Loucy (cell line): ENCODE measurements around the gene COL4A5.

ENCODE experiments used
- H2AFZ ChIP-seq: fragments of 200-600 bp; sonication (generic); 2 replicates; pipeline ENCODE4 v1.6.0; 2016; ENCODE audit warnings: antibody characterized with exemption, mild to moderate bottlenecking, low read length, moderate library complexity
- H3F3A ChIP-seq: fragments of 200-600 bp; 2 replicates; pipeline ENCODE4 v1.6.0; 2016; ENCODE audit warnings: antibody characterized with exemption, low read depth, mild to moderate bottlenecking
- H3K27me3 ChIP-seq: fragments of 200-600 bp; sonication (generic); 2 replicates; pipeline ENCODE4 v1.6.1; 2014; ENCODE audit warnings: low read length, mild to moderate bottlenecking; ENCODE audit not compliant: insufficient read depth, poor library complexity, severe bottlenecking
- H3K36me3 ChIP-seq: fragments of 200-600 bp; sonication (generic); 2 replicates; pipeline ENCODE4 v1.6.1; 2016; ENCODE audit warnings: low read length; ENCODE audit not compliant: insufficient read depth
- H3K4me1 ChIP-seq: fragments of 200-600 bp; sonication (generic); 2 replicates; pipeline ENCODE4 v1.5.1; 2014; ENCODE audit warnings: low read length, mild to moderate bottlenecking; ENCODE audit not compliant: insufficient read depth, poor library complexity, severe bottlenecking
- H3K4me2 ChIP-seq: fragments of 200-600 bp; sonication (generic); 2 replicates; pipeline ENCODE4 v1.6.0; 2014; ENCODE audit warnings: antibody characterized with exemption, low read length, low read depth, mild to moderate bottlenecking; ENCODE audit not compliant: poor library complexity, severe bottlenecking
- H3K4me3 ChIP-seq: fragments of 200-600 bp; sonication (generic); 2 replicates; pipeline ENCODE4 v1.5.1; 2014; ENCODE audit warnings: low read length, mild to moderate bottlenecking, mixed read lengths; ENCODE audit not compliant: poor library complexity, severe bottlenecking
- H3K79me2 ChIP-seq: fragments of 200-600 bp; sonication (generic); 2 replicates; pipeline ENCODE4 v1.6.1; 2014; ENCODE audit warnings: low read length; ENCODE audit not compliant: insufficient read depth
- H3K9ac ChIP-seq: fragments of 200-600 bp; sonication (generic); 2 replicates; pipeline ENCODE4 v1.6.0; 2014; ENCODE audit warnings: mild to moderate bottlenecking, low read depth, low read length, moderate library complexity; ENCODE audit not compliant: poor library complexity, severe bottlenecking
- H3K9me2 ChIP-seq: fragments of 200-600 bp; sonication (generic); replicated peaks from 2 replicates; pipeline ENCODE4 v1.6.1; 2016; ENCODE audit warnings: low read depth, low read length, mixed read lengths
- H3K9me3 ChIP-seq: fragments of 200-600 bp; sonication (generic); 2 replicates; pipeline ENCODE4 v1.6.1; 2014; ENCODE audit warnings: mild to moderate bottlenecking, antibody characterized with exemption, low read length, low read depth; ENCODE audit not compliant: insufficient read depth
- H4K20me1 ChIP-seq: fragments of 200-600 bp; sonication (generic); 2 replicates; pipeline ENCODE4 v1.6.0; 2014; ENCODE audit warnings: antibody characterized with exemption, low read length, mild to moderate bottlenecking; ENCODE audit not compliant: insufficient read depth, poor library complexity, severe bottlenecking
- EZH2phosphoT487 ChIP-seq: fragments of 200-600 bp; IDR thresholded peaks from 2 replicates; pipeline ENCODE4 v1.6.1; 2018; ENCODE audit warnings: antibody characterized with exemption, mild to moderate bottlenecking, moderate library complexity, borderline replicate concordance
- TF ChIP-seq, protein P1 (sequence below): fragments of 200-600 bp; sonication (generic); conservative IDR thresholded peaks from 2 replicates; pipeline ENCODE4 v1.5.1; 2014; ENCODE audit warnings: mild to moderate bottlenecking, antibody characterized with exemption, low read length

COL4A5 gene

DNA sequence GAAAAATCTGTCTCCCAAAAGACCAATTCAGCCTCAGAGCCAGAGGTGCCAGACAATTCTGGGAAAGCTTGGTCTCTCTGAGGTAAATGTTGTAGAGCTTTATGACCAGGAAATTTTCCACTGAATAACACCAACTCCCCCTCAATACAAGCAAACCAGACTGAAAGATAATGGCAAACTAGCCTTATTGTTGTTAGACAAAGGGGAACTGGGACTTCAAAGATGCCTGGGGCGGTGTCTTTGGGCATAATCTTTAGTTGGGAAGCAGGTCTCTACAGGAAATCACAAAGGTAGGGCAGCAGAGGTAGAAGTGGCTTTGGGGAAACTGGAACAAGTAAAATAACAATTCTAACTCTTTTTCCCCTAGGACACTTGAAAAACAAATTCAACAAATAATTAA is 13.4 kb upstream of the COL4A5 start:
- Histone ChIP-seq H3K9me2 (no peaks in the 10 kb centered on the region), H3K4me2 (no peak overlapping the region), H3K36me3 (no peaks in the 10 kb centered on the region), H3K79me2 (no peaks in the 10 kb centered on the region), H3K4me1 (no peaks in the 10 kb centered on the region), H2AFZ (no peak overlapping the region), H4K20me1 (no peaks in the 10 kb centered on the region), H3K4me3 (no peak overlapping the region), H3K9ac (no peak overlapping the region), H3F3A (no peaks in the 10 kb centered on the region), H3K27me3 (no peaks in the 10 kb centered on the region), H3K9me3 (no peaks in the 10 kb centered on the region)
- TF ChIP-seq EZH2phosphoT487: no peak
- TF ChIP-seq, protein P1, sequence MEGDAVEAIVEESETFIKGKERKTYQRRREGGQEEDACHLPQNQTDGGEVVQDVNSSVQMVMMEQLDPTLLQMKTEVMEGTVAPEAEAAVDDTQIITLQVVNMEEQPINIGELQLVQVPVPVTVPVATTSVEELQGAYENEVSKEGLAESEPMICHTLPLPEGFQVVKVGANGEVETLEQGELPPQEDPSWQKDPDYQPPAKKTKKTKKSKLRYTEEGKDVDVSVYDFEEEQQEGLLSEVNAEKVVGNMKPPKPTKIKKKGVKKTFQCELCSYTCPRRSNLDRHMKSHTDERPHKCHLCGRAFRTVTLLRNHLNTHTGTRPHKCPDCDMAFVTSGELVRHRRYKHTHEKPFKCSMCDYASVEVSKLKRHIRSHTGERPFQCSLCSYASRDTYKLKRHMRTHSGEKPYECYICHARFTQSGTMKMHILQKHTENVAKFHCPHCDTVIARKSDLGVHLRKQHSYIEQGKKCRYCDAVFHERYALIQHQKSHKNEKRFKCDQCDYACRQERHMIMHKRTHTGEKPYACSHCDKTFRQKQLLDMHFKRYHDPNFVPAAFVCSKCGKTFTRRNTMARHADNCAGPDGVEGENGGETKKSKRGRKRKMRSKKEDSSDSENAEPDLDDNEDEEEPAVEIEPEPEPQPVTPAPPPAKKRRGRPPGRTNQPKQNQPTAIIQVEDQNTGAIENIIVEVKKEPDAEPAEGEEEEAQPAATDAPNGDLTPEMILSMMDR: no peak

DNA sequence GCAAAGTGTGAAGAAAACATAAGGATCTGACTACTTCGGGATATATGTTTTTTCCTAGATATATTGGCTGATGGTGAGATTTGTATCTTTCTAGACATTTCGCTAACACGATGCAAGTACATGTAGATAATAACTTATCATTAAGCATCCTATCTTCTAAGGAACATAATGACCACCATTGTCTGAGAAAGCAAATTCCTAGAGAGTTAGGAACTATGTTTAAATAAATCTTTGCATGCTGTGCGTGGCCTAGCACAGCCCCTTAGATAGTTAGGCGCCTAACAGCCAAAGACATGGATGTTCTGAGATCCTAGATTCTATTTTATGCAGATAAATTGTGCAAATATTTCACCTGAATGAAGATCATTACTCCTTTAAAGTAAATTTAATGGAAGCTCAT is 4.4 kb upstream of the COL4A5 start:
- Histone ChIP-seq H3K36me3 (no peaks in the 10 kb centered on the region), H3K4me1 (no peaks in the 10 kb centered on the region), H3K4me2 (no peak overlapping the region), H3K9me3 (no peaks in the 10 kb centered on the region), H3F3A (no peaks in the 10 kb centered on the region), H3K79me2 (no peaks in the 10 kb centered on the region), H2AFZ (no peak overlapping the region), H4K20me1 (no peaks in the 10 kb centered on the region), H3K27me3 (no peaks in the 10 kb centered on the region), H3K9me2 (no peaks in the 10 kb centered on the region), H3K9ac (no peak overlapping the region), H3K4me3 (no peak overlapping the region)
- TF ChIP-seq, protein P1: no peak
- TF ChIP-seq EZH2phosphoT487: no peak

DNA sequence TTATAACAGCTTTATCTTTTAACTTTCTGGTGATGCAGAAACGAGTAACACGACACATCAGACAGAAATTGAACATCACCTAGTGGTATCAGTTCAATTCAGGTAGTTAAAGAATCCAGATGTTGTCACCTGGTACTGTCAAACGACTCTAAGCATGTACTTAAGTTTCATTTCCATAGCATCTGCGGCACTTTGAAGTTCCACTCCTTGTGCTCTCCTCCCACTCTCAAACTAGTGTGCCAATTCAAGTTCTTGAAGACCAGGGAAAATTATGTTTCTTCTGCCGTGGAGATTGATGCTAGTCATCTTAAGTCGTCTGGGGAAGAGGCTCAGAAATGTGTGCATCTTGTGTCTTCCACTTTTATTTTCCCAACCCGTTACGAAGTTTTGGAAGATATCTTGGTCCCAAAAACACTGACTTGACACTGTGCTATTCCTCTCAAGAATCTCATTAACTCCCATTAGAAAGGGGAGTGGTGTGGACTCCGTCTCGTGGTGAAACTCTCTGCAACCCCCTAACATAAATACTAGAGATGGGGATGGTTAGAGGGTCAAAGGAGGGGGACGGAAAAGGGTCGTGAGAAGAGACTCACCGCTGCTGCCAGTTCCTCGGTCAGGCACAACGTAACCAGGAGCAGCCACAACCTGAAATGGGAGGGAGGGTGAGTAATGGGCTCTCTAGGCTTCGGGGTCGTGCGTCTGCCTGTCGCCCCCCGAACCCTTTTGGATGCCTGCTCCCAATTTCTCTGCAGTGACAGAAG is 2.1 kb upstream of the COL4A5 start:
- Histone ChIP-seq H3K4me1 (no peaks in the 10 kb centered on the region), H3K36me3 (no peaks in the 10 kb centered on the region), H3K27me3 (no peaks in the 10 kb centered on the region), H3F3A (no peaks in the 10 kb centered on the region), H3K4me2 (no peak overlapping the region), H2AFZ (no peak overlapping the region), H3K9me3 (no peaks in the 10 kb centered on the region), H3K9me2 (no peaks in the 10 kb centered on the region), H3K4me3 (no peak overlapping the region), H3K79me2 (no peaks in the 10 kb centered on the region), H4K20me1 (no peaks in the 10 kb centered on the region), H3K9ac (no peak overlapping the region)
- TF ChIP-seq, protein P1: no peak
- TF ChIP-seq EZH2phosphoT487: no peak
